Breast epithelium (tissue), 3 donors: ENCODE data around the gene CNKSR1.

Experiments
- CTCF ChIP-seq, 3 donors: fragments of 450-650 bp; IDR thresholded peaks; one replicate each; pipeline ENCODE4 v1.5.1; 2016 to 2017; ENCODE audit warnings: antibody characterized with exemption in 3 of 3, mild to moderate bottlenecking in 3 of 3, moderate library complexity in 3 of 3
- POLR2A ChIP-seq: fragments of 450-650 bp; IDR thresholded peaks from one replicate; pipeline ENCODE4 v1.6.1; 2016; ENCODE audit warnings: antibody characterized with exemption, mild to moderate bottlenecking, moderate library complexity
- POLR2AphosphoS5 ChIP-seq, 3 donors: sonication (generic); formaldehyde crosslinking; IDR thresholded peaks; one replicate each; pipeline ENCODE4 v1.6.1; 2017; ENCODE audit warnings: antibody characterized with exemption in 3 of 3

- no peak for TF ChIP-seq CTCF (IDR thresholded peaks at IDR 0.05)
- TF ChIP-seq POLR2AphosphoS5 (IDR thresholded peaks at IDR 0.05): no peak
- no peak for TF ChIP-seq POLR2A
Measured at GRCh38 chr1:26145960-26146294, 31.4 kb upstream of the CNKSR1 start.
